RWPE1 (cell line): ENCODE results near the gene AJAP1.

Source experiments
- CTCF ChIA-PET: fragments of 350-600 bp; sonication (Branson Sonifier 250); formaldehyde crosslinking; extraction: SDS; loops from one replicate; lab custom pipeline; 2021; lab: Yijun Ruan, JAX
- POLR2A ChIA-PET: fragments of 400-600 bp; formaldehyde crosslinking; extraction: SDS; loops from one replicate; lab custom pipeline; 2020; ENCODE audit warnings: antibody characterized with exemption; ENCODE audit not compliant: low non-redundant PET; lab: Yijun Ruan, JAX
- DNase-seq: peaks from one replicate; pipeline ENCODE4 v3.0.0; 2012; ENCODE audit warnings: low spot score
- H3K27ac ChIP-seq: fragments of 450-650 bp; 2 replicates; pipeline ENCODE4 v1.5.1; 2017
- CTCF ChIP-seq: fragments of 450-650 bp; conservative IDR thresholded peaks from 2 replicates; pipeline ENCODE4 v1.5.1; 2017; ENCODE audit warnings: low read depth, mild to moderate bottlenecking

AJAP1 gene

GRCh38 chr1:4697801-4698200 is 43.4 kb downstream of the AJAP1 start:
- ChIA-PET CTCF (no interaction called here), POLR2A (no interaction called here)
- DNase-seq: no peak
- TF ChIP-seq CTCF: no peak
- no peak overlapping the region for H3K27ac ChIP-seq

- DNase-seq: no peak
- H3K27ac ChIP-seq: no peak overlapping the region
- TF ChIP-seq CTCF: no peak
- POLR2A ChIA-PET: interaction anchor here (0.5 kb wide), 1 partner anchor 16 kb away, joined by 3 read pairs; no protein-coding TSS in a partner anchor
- CTCF ChIA-PET: no interaction called here
Measured at GRCh38 chr1:4698911-4699310, 44.5 kb downstream of the AJAP1 start.

- TF ChIP-seq CTCF: no peak
- POLR2A ChIA-PET: no interaction called here
- CTCF ChIA-PET: interaction anchor here (0.6 to 0.7 kb wide), 2 partner anchors 816 to 1881 kb away, joined by 3 read pairs; no protein-coding TSS in a partner anchor
- DNase-seq: no peak
- no peak overlapping the region for H3K27ac ChIP-seq
Measured at GRCh38 chr1:4699376-4700301, 45.2 kb downstream of the AJAP1 start.

- no peak for DNase-seq
- CTCF ChIA-PET: interaction anchor here (0.7 kb wide), 1 partner anchor 815 kb away, joined by 3 read pairs; no protein-coding TSS in a partner anchor
- no peak overlapping the region for H3K27ac ChIP-seq
- POLR2A ChIA-PET: no interaction called here
- no peak for TF ChIP-seq CTCF
Measured at GRCh38 chr1:4700801-4701200, 46.4 kb downstream of the AJAP1 start.

- ChIA-PET CTCF (no interaction called here), POLR2A (no interaction called here)
- DNase-seq: no peak
- no peak for TF ChIP-seq CTCF
- H3K27ac ChIP-seq: no peak overlapping the region
Measured at GRCh38 chr1:4701276-4701675, 46.9 kb downstream of the AJAP1 start.

- ChIA-PET POLR2A (no interaction called here), CTCF (no interaction called here)
- no peak overlapping the region for H3K27ac ChIP-seq
- TF ChIP-seq CTCF: no peak
- DNase-seq: no peak
Measured at GRCh38 chr1:4702464-4702863, 48.1 kb downstream of the AJAP1 start.
